H1 (cell line): Measurements from ENCODE around the gene TMEM117. TPM values are rescaled to one million over a fixed set of nuclear protein-coding genes. Genes with fewer than 3 reads are reported as not detected.

ENCODE experiments used
- CTCF ChIA-PET: fragments of 300-600 bp; sonication (Branson Sonifier 250); formaldehyde crosslinking; loops from one replicate; lab custom pipeline; 2021; ENCODE audit not compliant: partially characterized antibody; lab: Charles Lee
- POLR2A ChIA-PET: fragments of 300-600 bp; sonication (Branson Sonifier 250); formaldehyde crosslinking; loops from one replicate; lab custom pipeline; 2021; ENCODE audit warnings: inconsistent platforms; ENCODE audit not compliant: partially characterized antibody; lab: Charles Lee
- DNase-seq, 2 experiments: peaks; one replicate each; pipeline versions ENCODE4 v3.0.0 to v3.0.0-alpha.2; 2010 to 2022; ENCODE audit warnings: low spot score in 2 of 2, low read depth in 1 of 2, mixed read lengths in 1 of 2
- FAIRE-seq: peaks from 2 replicates; lab custom pipeline; 2011; peaks lifted over from hg19 to GRCh38; lab: Jason Lieb, UNC
- H2AFZ ChIP-seq: 2 replicates; pipeline ENCODE4 v1.8.1; 2012; ENCODE audit warnings: low read length, inconsistent platforms
- H2AK5ac ChIP-seq: 2 replicates; pipeline ENCODE4 v1.6.1; 2013; ENCODE audit warnings: low read depth, low read length
- H2BK120ac ChIP-seq: replicated peaks from 2 replicates; pipeline ENCODE3; 2013; ENCODE audit warnings: low read depth, low read length, inconsistent platforms
- H2BK12ac ChIP-seq: 2 replicates; pipeline ENCODE4 v1.6.1; 2013; ENCODE audit warnings: low read depth, low read length
- H2BK15ac ChIP-seq: 2 replicates; pipeline ENCODE4 v1.6.1; 2013; ENCODE audit warnings: low read length
- H2BK20ac ChIP-seq: 2 replicates; pipeline ENCODE4 v1.6.1; 2013; ENCODE audit warnings: low read length
- H2BK5ac ChIP-seq: 2 replicates; pipeline ENCODE4 v1.6.1; 2013; ENCODE audit warnings: low read depth, low read length
- H3K14ac ChIP-seq: 2 replicates; pipeline ENCODE4 v1.6.1; 2013; ENCODE audit warnings: inconsistent platforms; ENCODE audit not compliant: insufficient read length
- H3K18ac ChIP-seq: 2 replicates; pipeline ENCODE4 v1.6.1; 2013; ENCODE audit warnings: low read length; ENCODE audit errors: extremely low read depth
- H3K23ac ChIP-seq: 2 replicates; pipeline ENCODE4 v1.6.1; 2013; ENCODE audit warnings: inconsistent platforms; ENCODE audit not compliant: insufficient read length
- H3K23me2 ChIP-seq: 2 replicates; pipeline ENCODE4 v1.6.1; 2013; ENCODE audit warnings: low read depth, low read length
- H3K27ac ChIP-seq: 2 replicates; pipeline ENCODE4 v1.6.1; 2011; ENCODE audit warnings: low read depth, low read length, inconsistent platforms
- H3K27me3 ChIP-seq, 4 experiments: replicated peaks in 1 of 4; 1 replicate in 1 of 4; 2 replicates in 3 of 4; pipeline versions ENCODE4 v1.6.1 to v1.8.1; 2011 to 2013; ENCODE audit warnings: low read length in 3 of 4, mild to moderate bottlenecking in 3 of 4, inconsistent platforms in 2 of 4, mixed read lengths in 2 of 4, moderate library complexity in 1 of 4; ENCODE audit not compliant: control insufficient read depth in 3 of 4, insufficient read depth in 3 of 4; ENCODE audit errors: extremely low read depth in 1 of 4
- H3K36me3 ChIP-seq, 4 experiments: 2 replicates each; pipeline versions ENCODE4 v1.6.1 to v1.8.1; 2011 to 2013; ENCODE audit warnings: mild to moderate bottlenecking in 4 of 4, low read length in 3 of 4, moderate library complexity in 2 of 4, control low read depth in 1 of 4, inconsistent platforms in 1 of 4; ENCODE audit not compliant: insufficient read depth in 4 of 4, control insufficient read depth in 2 of 4
- H3K4ac ChIP-seq: replicated peaks from 2 replicates; pipeline ENCODE3; 2013; ENCODE audit warnings: low read length, low read depth, mixed read lengths, inconsistent platforms; ENCODE audit not compliant: insufficient read length
- H3K4me1 ChIP-seq, 4 experiments: replicated peaks in 1 of 4; 1 replicate in 1 of 4; 2 replicates in 3 of 4; pipeline versions ENCODE4 v1.6.1 to v1.8.1; 2011 to 2013; ENCODE audit warnings: low read length in 3 of 4, inconsistent platforms in 2 of 4, mixed read lengths in 1 of 4; ENCODE audit not compliant: insufficient read depth in 4 of 4, control insufficient read depth in 3 of 4
- H3K4me2 ChIP-seq, 2 experiments: 2 replicates each; pipeline versions ENCODE4 v1.6.1 to v1.8.1; 2011 to 2013; ENCODE audit warnings: low read depth in 2 of 2, low read length in 2 of 2, control low read depth in 1 of 2, inconsistent platforms in 1 of 2, mild to moderate bottlenecking in 1 of 2; ENCODE audit not compliant: insufficient read depth in 1 of 2
- H3K4me3 ChIP-seq, 4 experiments: fragments of 200-600, 300-600 bp in 1 of 4; sonication (generic), shearing (Covaris generic), sonication (Bioruptor Twin) in 1 of 4; 2 replicates each; pipeline versions ENCODE4 v1.5.1 to v1.8.1; 2011 to 2016; ENCODE audit warnings: low read length in 4 of 4, low read depth in 3 of 4, control low read depth in 2 of 4, inconsistent platforms in 2 of 4, mild to moderate bottlenecking in 2 of 4, mixed read lengths in 1 of 4, moderate library complexity in 1 of 4; ENCODE audit not compliant: insufficient read depth in 2 of 4; ENCODE audit errors: extremely low read depth in 1 of 4
- H3K56ac ChIP-seq: replicated peaks from 2 replicates; pipeline ENCODE3; 2013; ENCODE audit warnings: low read depth, mild to moderate bottlenecking, mixed read lengths, low read length, inconsistent platforms; ENCODE audit not compliant: insufficient read length
- H3K79me1 ChIP-seq: 2 replicates; pipeline ENCODE4 v1.6.1; 2013; ENCODE audit warnings: low read depth, low read length, control low read depth
- H3K79me2 ChIP-seq, 2 experiments: 2 replicates each; pipeline versions ENCODE4 v1.6.1 to v1.8.1; 2012 to 2013; ENCODE audit warnings: low read length in 2 of 2, mild to moderate bottlenecking in 2 of 2, inconsistent platforms in 1 of 2; ENCODE audit not compliant: insufficient read depth in 2 of 2, control insufficient read depth in 1 of 2
- H3K9ac ChIP-seq, 4 experiments: replicated peaks in 1 of 4; 1 replicate in 1 of 4; 2 replicates in 3 of 4; pipeline versions ENCODE4 v1.6.1 to v1.8.1; 2011 to 2013; ENCODE audit warnings: low read depth in 3 of 4, low read length in 3 of 4, control low read depth in 2 of 4, mild to moderate bottlenecking in 2 of 4, moderate library complexity in 2 of 4, inconsistent platforms in 1 of 4; ENCODE audit errors: extremely low read depth in 1 of 4
- H3K9me3 ChIP-seq, 2 experiments: 2 replicates each; pipeline versions ENCODE4 v1.6.1 to v1.8.1; 2012 to 2013; ENCODE audit warnings: mild to moderate bottlenecking in 2 of 2, moderate library complexity in 2 of 2, control low read depth in 1 of 2, inconsistent platforms in 1 of 2, low read depth in 1 of 2, low read length in 1 of 2, mixed read lengths in 1 of 2; ENCODE audit not compliant: insufficient read depth in 2 of 2
- H4K20me1 ChIP-seq, 2 experiments: replicated peaks in 1 of 2; 2 replicates each; pipeline versions ENCODE3 to v1.8.1; 2011 to 2013; ENCODE audit warnings: inconsistent platforms in 2 of 2, low read length in 2 of 2, mild to moderate bottlenecking in 1 of 2; ENCODE audit not compliant: insufficient read depth in 2 of 2, control insufficient read depth in 1 of 2
- H4K5ac ChIP-seq: 2 replicates; pipeline ENCODE4 v1.6.1; 2013; ENCODE audit warnings: low read length, low read depth, mixed read lengths, inconsistent platforms; ENCODE audit not compliant: insufficient read length
- H4K8ac ChIP-seq: 2 replicates; pipeline ENCODE4 v1.8.0; 2013; ENCODE audit warnings: mild to moderate bottlenecking, moderate library complexity, low read length, inconsistent platforms; ENCODE audit not compliant: insufficient read depth; ENCODE audit errors: extremely low read depth
- H4K91ac ChIP-seq: replicated peaks from 2 replicates; pipeline ENCODE3; 2013; ENCODE audit warnings: low read length, mixed read lengths, inconsistent platforms; ENCODE audit not compliant: insufficient read length
- CHD1 ChIP-seq: IDR thresholded peaks from 2 replicates; pipeline ENCODE4 v1.6.1; 2012; ENCODE audit warnings: low read depth, low read length, improper control_type of control experiment
- GABPA ChIP-seq: IDR thresholded peaks from 2 replicates; pipeline ENCODE4 v1.6.1; 2011; ENCODE audit warnings: mild to moderate bottlenecking, low read length, moderate library complexity, borderline replicate concordance; ENCODE audit not compliant: insufficient read depth
- PHF8 ChIP-seq: fragments of 200-600 bp; sonication (generic); conservative IDR thresholded peaks from 2 replicates; pipeline ENCODE4 v1.7.1; 2012; ENCODE audit warnings: low read depth, mild to moderate bottlenecking, inconsistent platforms, low read length, moderate library complexity
- POU5F1 ChIP-seq: IDR thresholded peaks from 2 replicates; pipeline ENCODE4 v1.6.1; 2011; ENCODE audit warnings: low read depth, mild to moderate bottlenecking, low read length, moderate library complexity
- RXRA ChIP-seq: IDR thresholded peaks from 2 replicates; pipeline ENCODE4 v1.6.1; 2011; ENCODE audit warnings: low read depth, mild to moderate bottlenecking, low read length, moderate library complexity; ENCODE audit not compliant: insufficient read depth
- SP4 ChIP-seq: IDR thresholded peaks from 2 replicates; pipeline ENCODE4 v1.6.1; 2012; ENCODE audit warnings: low read length, inconsistent platforms
- SRF ChIP-seq: IDR thresholded peaks from 2 replicates; pipeline ENCODE4 v1.6.1; 2011; ENCODE audit warnings: mild to moderate bottlenecking, low read depth, low read length, moderate library complexity
- WGBS, 2 experiments: shearing (Covaris generic) in 1 of 2; methylation state at CpG; one replicate each; pipeline versions ENCODE4 v1.1.6 to v1.1.7; 2013 to 2015; ENCODE audit warnings: low lambda C conversion rate in 2 of 2, mixed read lengths in 2 of 2, inconsistent platforms in 1 of 2, low coverage in 1 of 2, missing lambda C conversion rate in 1 of 2; ENCODE audit not compliant: insufficient replicate concordance in 2 of 2, insufficient coverage in 1 of 2, insufficient read length in 1 of 2; ENCODE audit errors: extremely low coverage in 1 of 2, missing lambda C conversion rate in 1 of 2; 5-methylcytosine and 5-hydroxymethylcytosine counted together
- polyA plus RNA-seq, 7 experiments: library from polyadenylated mRNA; depleted of rRNA in 3 of 7; stranded (reverse) in 5 of 7; unstranded in 2 of 7; fragments of >200 nt in 5 of 7; fragments of 200-250 nt in 2 of 7; gene quantifications; 1 replicate in 5 of 7; 2 replicates in 1 of 7; 4 replicates in 1 of 7; pipeline versions ENCODE4 v1.2.1 to v1.2.3, GENCODE V29; 2011 to 2013; ENCODE audit warnings: missing spikeins in 2 of 7, mixed read lengths in 2 of 7
- total RNA-seq: library from RNA; stranded (reverse); fragmentation: NEBNext Ultra II Directional; extraction: Animal tissue kit (Norgen Biotek cat#: 25700); gene quantifications from 2 replicates; pipeline ENCODE4 v1.2.1, GENCODE V29; 2021
- TF ChIP-seq, protein P1 (sequence below): IDR thresholded peaks from 2 replicates; pipeline ENCODE4 v1.6.1; 2011; ENCODE audit warnings: low read depth, mild to moderate bottlenecking, low read length; ENCODE audit not compliant: insufficient read depth

TMEM117 gene
- total and polyA plus RNA-seq, 2 of the 8 experiments (the other 6 are each of a cell fraction or from before 2014, with no cell fraction given), result 0.80 to 1.4 TPM

DNA sequence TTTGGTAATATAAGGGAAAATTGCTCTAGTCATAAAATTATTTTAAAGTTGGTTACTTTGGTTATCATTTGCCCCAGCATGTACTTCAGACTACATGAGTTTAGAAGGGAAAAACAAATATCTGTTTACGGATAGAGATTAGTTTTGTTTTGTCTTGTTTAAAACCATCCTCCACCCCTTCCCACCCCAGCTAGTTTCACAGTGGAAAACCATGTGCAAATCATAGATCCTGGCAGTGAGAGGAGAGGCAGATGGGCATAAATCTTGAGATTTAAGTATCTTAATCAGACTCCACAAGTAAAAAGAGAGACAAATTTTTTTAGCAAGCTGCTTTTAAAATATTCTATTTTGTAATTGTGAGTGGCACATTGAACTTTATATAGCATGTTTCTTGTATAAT lies 424.7 kb downstream of the TMEM117 start:
- 100% methylated on average over 1 of the region's 1 CpG; no CpG with 5 or more reads in 1 of the 2 experiments for WGBS, 2 experiments

More for the DNA sequence above, 424.7 kb downstream of the TMEM117 start:
- H3K18ac ChIP-seq, result no peak overlapping the region
- no peak overlapping the region for H4K5ac ChIP-seq
- no peak overlapping the region for H2BK20ac ChIP-seq
- H2BK5ac ChIP-seq, result no peak overlapping the region
- no peak overlapping the region for H2AFZ ChIP-seq
- no peak overlapping the region for H2BK12ac ChIP-seq
- H3K4ac ChIP-seq, result no peak overlapping the region
- H3K36me3 ChIP-seq, result no peaks in the 10 kb centered on the region
- no peak overlapping the region for H2BK120ac ChIP-seq
- peaks cover 0 to 3% (median 0%) of the 10 kb centered on the region in 4 experiments; a peak in 1 of 7 replicates for H3K4me1 ChIP-seq
- no peaks in the 10 kb centered on the region for H3K23me2 ChIP-seq
- peaks cover 0 to 2% of the 10 kb centered on the region in 2 experiments; a peak in 1 of 4 replicates for H3K9me3 ChIP-seq
- no peak overlapping the region for H3K9ac ChIP-seq
- no peaks in the 10 kb centered on the region for H3K27me3 ChIP-seq
- POLR2A ChIA-PET, result no interaction called here
- no peak overlapping the region for H3K56ac ChIP-seq
- H2BK15ac ChIP-seq, result no peak overlapping the region
- no peak overlapping the region for H3K4me3 ChIP-seq
- no peaks in the 10 kb centered on the region for H3K79me1 ChIP-seq
- H3K23ac ChIP-seq, result no peak overlapping the region
- no peak overlapping the region for H3K14ac ChIP-seq
- no peak for DNase-seq
- no peak overlapping the region for H4K91ac ChIP-seq
- no peak overlapping the region for H3K27ac ChIP-seq
- no peaks in the 10 kb centered on the region for H3K79me2 ChIP-seq
- CTCF ChIA-PET, result interaction anchor here (1.2 to 1.3 kb wide), 2 partner anchors 13 to 260 kb away, joined by 3 to 4 read pairs; no protein-coding TSS in a partner anchor
- no peaks in the 10 kb centered on the region for H4K20me1 ChIP-seq
- no peak overlapping the region for H3K4me2 ChIP-seq
- H2AK5ac ChIP-seq, result no peak overlapping the region
- TF ChIP-seq GABPA (no peak), SRF (no peak), POU5F1 (no peak), CHD1 (no peak), PHF8 (no peak), RXRA (no peak), SP4 (no peak)
- TF ChIP-seq, protein P1, sequence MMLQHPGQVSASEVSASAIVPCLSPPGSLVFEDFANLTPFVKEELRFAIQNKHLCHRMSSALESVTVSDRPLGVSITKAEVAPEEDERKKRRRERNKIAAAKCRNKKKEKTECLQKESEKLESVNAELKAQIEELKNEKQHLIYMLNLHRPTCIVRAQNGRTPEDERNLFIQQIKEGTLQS, result no peak
- no peak for FAIRE-seq
- H4K8ac ChIP-seq, result no peak overlapping the region
